Activated CD4-positive, alpha-beta T cell treated with anti-CD3 and anti-CD28 coated beads for 4 hours (primary cell): ENCODE data around the gene RASEF.

ENCODE experiments used
- DNase-seq, 2 donors: peaks; one replicate each; pipeline ENCODE4 v3.0.0-alpha.2; 2020

The RASEF gene

GRCh38 chr9:83012168-83012921, 50.6 kb downstream of the RASEF start:
- DNase-seq: no peak

GRCh38 chr9:83011611-83012010, 51.3 kb downstream of the RASEF start:
- DNase-seq: no peak

- no peak for DNase-seq
These were observed 55.2 kb downstream of the RASEF start for GRCh38 chr9:83007521-83008300.

GRCh38 chr9:83006378-83006777, 56.6 kb downstream of the RASEF start:
- no peak for DNase-seq

- DNase-seq: no peak
These were observed 57.0 kb downstream of the RASEF start for GRCh38 chr9:83005963-83006362.

GRCh38 chr9:83005361-83005760, 57.6 kb downstream of the RASEF start:
- no peak for DNase-seq

- no peak for DNase-seq
These were observed 60.6 kb downstream of the RASEF start for GRCh38 chr9:83002329-83002728.

GRCh38 chr9:83000765-83001164, 62.2 kb downstream of the RASEF start:
- no peak for DNase-seq

- no peak for DNase-seq
These were observed 64.5 kb downstream of the RASEF start for GRCh38 chr9:82998409-82998808.

GRCh38 chr9:82997476-82998140, 65.3 kb downstream of the RASEF start:
- no peak for DNase-seq

- no peak for DNase-seq
These were observed 66.0 kb downstream of the RASEF start for GRCh38 chr9:82996941-82997340.

- no peak for DNase-seq
These were observed 68.9 kb downstream of the RASEF start for GRCh38 chr9:82993856-82994605.

GRCh38 chr9:82991671-82992070, 71.3 kb downstream of the RASEF start:
- no peak for DNase-seq

GRCh38 chr9:82989929-82990328, 73.0 kb downstream of the RASEF start:
- no peak for DNase-seq

GRCh38 chr9:82988488-82988887, 74.5 kb downstream of the RASEF start:
- DNase-seq: no peak

- no peak for DNase-seq
These were observed 75.4 kb downstream of the RASEF start for GRCh38 chr9:82987370-82988189.

GRCh38 chr9:82981552-82981951, 81.4 kb downstream of the RASEF start:
- no peak for DNase-seq

- DNase-seq: no peak
These were observed 87.8 kb downstream of the RASEF start for GRCh38 chr9:82975176-82975575.

- DNase-seq: no peak
These were observed 90.5 kb downstream of the RASEF start for GRCh38 chr9:82972446-82972845.

GRCh38 chr9:82970359-82970758, 92.6 kb downstream of the RASEF start:
- no peak for DNase-seq

GRCh38 chr9:82969291-82969690, 93.7 kb downstream of the RASEF start:
- no peak for DNase-seq

- no peak for DNase-seq
These were observed 94.1 kb downstream of the RASEF start for GRCh38 chr9:82968816-82969215.
